ENCODE measurements around the gene CACNA2D2.

- TF ChIP-seq CTCF (IDR thresholded peaks at IDR 0.05) (no peak), POLR2A (IDR thresholded peaks at IDR 0.05) (no peak)
Observed at GRCh38 chr3:50459785-50460184, 43.6 kb downstream of the CACNA2D2 start.

Data from prostate gland (tissue), 2 donors.